Fibroblast of mammary gland (primary cell): ENCODE measurements around the gene RPH3AL.

Experiments
- DNase-seq: peaks from one replicate; pipeline ENCODE4 v3.0.0-alpha.2; 2010; ENCODE audit warnings: low read depth
- H3K4me3 ChIP-seq: 2 replicates; pipeline ENCODE4 v1.5.1; 2011; ENCODE audit warnings: low read depth, mild to moderate bottlenecking, low read length, moderate library complexity; ENCODE audit not compliant: control insufficient read depth
- TF ChIP-seq, protein P1 (sequence below): conservative IDR thresholded peaks from 2 replicates; pipeline ENCODE4 v1.5.1; 2011; ENCODE audit warnings: low read depth, low read length, inconsistent platforms; ENCODE audit not compliant: control insufficient read depth, insufficient read depth

RPH3AL gene

DNA sequence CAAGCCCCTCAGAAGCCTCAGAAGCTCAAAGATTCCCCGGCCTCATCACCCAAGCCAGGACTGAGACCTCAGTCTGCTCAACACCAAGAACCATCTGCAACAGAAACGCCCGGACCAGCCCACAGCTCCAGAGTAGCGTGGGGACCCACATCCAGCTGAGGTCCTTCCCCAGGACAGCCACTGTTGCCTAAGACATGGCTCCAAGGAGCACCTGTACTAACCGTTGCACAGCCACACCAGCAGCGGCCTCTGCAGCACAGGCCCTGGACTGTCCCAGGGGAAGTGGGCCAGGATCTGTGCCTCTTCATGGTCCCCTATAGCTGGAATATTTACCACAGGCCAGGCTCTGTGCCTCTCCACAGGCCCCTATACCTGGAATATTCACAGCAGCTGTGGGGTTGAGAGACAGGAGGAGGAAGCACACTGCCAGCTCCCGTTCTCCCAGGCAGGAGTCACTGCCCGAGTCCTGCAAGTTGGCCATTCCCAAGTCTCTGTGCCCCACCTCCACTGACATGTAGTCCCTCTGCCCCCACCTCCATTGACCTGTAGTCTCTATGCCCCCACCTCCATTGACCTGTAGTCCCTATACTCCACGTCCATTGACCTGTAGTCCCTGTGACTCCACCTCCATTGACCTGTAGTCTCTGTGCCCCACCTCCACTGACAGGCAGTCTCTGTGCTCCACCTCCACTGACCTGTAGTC lies 38.5 kb downstream of the RPH3AL start:
- no peak overlapping the region for H3K4me3 ChIP-seq
- TF ChIP-seq, protein P1, sequence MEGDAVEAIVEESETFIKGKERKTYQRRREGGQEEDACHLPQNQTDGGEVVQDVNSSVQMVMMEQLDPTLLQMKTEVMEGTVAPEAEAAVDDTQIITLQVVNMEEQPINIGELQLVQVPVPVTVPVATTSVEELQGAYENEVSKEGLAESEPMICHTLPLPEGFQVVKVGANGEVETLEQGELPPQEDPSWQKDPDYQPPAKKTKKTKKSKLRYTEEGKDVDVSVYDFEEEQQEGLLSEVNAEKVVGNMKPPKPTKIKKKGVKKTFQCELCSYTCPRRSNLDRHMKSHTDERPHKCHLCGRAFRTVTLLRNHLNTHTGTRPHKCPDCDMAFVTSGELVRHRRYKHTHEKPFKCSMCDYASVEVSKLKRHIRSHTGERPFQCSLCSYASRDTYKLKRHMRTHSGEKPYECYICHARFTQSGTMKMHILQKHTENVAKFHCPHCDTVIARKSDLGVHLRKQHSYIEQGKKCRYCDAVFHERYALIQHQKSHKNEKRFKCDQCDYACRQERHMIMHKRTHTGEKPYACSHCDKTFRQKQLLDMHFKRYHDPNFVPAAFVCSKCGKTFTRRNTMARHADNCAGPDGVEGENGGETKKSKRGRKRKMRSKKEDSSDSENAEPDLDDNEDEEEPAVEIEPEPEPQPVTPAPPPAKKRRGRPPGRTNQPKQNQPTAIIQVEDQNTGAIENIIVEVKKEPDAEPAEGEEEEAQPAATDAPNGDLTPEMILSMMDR: no peak
- DNase-seq: no peak

DNA sequence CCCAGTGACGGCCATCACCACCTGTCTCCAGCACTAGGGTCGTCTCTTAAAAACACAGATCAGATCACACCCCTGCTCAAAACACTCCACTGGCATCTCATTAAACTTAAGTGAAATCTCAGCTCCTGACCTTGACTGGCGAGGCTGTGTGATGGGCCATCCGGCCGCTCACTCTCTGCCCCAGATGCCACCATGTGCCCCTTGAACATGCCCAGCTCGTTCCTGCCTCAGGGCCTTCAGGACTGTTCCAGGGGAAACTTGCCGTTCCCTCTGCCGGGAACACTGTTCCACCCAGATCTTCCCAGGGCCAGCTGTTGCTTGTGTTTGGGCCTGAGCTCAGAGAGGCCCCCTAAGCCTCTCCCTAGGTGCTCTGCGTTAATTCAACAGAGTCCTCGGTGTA lies 39.4 kb downstream of the RPH3AL start:
- DNase-seq: no peak
- H3K4me3 ChIP-seq: no peak overlapping the region
- TF ChIP-seq, protein P1: no peak

DNA sequence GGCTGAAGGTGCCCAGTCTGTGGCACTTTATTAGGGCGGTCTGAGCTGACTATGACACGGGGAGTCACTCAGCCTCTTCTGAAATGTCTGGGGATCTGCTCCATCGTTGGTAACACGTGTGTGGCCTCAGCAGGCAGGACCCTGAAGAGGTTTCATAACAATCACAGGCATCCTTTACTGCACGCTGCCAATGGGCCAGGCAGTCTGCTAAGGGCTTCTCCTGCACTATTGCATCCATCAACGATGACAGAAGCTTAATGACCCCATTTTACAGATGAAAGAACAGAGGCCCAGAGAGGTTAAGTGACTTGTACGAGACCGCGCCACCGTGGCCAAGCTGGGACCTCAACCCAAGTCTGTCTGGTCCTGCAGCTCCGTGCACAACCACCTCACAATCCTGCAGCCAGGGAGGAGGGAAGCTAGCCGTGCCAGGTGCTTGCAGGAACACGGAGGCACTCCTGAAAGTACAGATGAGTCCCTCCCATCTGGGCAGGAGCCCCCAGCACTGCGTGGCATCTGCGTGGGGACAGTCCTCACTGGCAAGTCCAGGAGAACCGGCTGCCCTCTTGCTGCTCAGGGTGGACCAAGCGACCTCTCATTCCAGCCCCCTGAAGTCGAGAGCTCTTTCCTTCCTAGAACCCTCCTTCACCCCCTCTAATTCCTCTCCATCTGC lies 40.0 kb downstream of the RPH3AL start:
- no peak for DNase-seq

DNA sequence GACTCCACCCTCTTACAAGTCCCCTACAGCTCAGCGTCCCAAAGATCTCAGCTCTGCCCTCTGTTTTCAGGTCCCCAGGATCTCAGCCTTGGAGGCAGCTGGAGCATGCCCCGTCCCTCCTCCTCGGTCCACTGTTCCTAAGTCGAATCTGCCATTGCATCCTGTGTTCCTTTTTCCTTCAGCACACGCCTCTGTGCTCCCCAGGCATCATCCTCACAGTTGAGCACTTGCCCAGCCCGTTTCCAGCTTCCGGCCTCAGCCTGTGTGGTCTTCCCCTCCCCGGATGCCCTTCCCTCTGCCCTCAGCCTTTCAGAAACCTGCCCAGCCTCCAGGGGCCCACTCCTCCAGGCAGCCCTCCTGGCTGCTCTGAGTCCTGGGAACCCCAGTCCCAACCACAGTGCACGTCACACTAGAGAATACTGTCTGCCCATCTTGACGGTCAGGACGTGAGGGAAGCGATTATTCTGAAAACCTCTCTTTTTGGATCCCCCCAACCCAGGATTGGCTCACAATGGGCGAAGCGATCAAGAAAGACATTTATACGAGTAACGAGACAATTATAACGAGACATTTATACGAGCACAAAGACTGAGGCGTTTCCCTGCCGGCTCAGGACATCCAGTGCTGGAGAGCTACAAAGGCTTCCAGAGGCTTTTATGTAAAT lies 41.4 kb downstream of the RPH3AL start:
- TF ChIP-seq, protein P1: no peak
- H3K4me3 ChIP-seq: no peak overlapping the region
- no peak for DNase-seq

More for the DNA sequence above, 40.0 kb downstream of the RPH3AL start:
- no peak overlapping the region for H3K4me3 ChIP-seq
- TF ChIP-seq, protein P1: no peak

DNA sequence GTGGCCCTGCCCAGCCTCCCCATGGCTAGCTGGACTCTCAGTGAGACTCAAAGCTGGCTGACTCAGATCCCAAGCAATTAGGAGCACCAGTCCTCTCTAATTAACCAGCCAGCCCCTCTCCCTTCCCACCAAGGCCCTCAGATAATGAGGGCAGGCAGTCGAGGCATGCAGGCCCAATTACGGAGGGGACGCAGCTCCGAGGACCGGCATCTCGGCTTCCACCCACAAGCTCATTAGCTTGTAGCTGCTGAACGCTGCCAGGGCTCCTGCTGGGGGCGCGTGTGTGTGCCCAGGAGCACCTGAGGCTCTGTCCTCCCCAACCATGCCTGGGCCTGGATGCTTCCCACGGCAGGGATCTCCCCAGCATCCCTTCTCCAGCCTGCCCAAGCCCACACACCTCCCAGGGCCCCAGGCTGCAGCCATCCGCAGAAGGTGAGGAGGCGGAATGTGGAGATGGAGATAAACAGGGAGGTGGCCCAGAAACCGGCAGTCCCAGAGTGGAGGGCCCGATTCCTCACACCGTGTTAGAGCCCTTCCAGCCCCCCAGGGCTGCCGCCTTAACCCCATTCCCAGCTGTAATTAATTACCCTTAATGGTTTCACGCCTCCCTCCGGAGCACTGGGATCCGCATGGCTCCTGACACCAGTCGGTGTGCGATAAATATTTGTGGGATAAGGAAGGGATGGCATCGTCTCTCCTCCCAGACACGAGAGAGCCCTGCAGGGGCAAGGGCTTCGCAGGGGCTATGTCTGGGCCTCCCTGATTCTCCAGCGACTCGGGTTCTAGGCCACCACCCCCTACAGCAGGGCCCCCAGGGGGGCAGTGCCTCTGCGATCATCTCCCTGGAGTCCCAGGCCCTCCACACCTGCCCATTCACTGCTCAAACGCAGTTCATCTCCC lies 42.2 kb downstream of the RPH3AL start:
- H3K4me3 ChIP-seq: no peak overlapping the region
- TF ChIP-seq, protein P1: no peak
- no peak for DNase-seq

DNA sequence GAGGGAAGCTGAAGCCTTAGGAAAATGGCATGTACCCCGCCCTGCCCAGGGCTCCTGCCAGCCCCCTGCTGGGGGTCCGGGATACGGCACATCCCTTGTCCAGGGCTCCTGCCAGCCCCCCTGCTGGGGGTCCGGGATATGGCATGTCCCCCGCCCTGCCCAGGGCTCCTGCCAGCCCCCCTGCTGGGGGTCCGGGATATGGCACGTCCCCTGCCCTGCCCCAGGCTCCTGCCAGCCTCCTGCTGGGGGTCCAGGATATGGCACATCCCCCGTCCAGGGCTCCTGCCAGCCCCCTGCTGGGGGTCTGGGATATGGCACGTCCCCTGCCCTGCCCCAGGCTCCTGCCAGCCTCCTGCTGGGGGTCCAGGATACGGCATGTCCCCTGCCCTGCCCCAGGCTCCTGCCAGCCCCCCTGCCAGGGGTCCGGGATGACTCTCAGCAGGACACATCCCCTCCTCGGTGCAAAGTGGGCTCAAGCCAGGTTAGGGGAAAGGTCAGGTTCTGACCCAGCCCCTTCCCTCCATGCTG lies 43.2 kb downstream of the RPH3AL start:
- no peak overlapping the region for H3K4me3 ChIP-seq
- TF ChIP-seq, protein P1: no peak
- no peak for DNase-seq
